ENCODE data around the gene BLTP3B. TPM values are rescaled to one million over a fixed set of nuclear protein-coding genes. Genes with fewer than 3 reads are reported as not detected.

BLTP3B gene
- total and polyA plus RNA-seq, 2 of the 13 experiments (the other 11 are each of a cell fraction or from before 2014, with no cell fraction given) = 15.6 to 24.4 TPM

- TF ChIP-seq AKNA (CRISPR knock-in tag; IDR thresholded peaks at IDR 0.05; ENCODE audit: borderline replicate concordance) (no peak), ZBTB42 (CRISPR knock-in tag; IDR thresholded peaks at IDR 0.05) (no peak), PHF5A (CRISPR knock-in tag; IDR thresholded peaks at IDR 0.05; ENCODE audit: low read depth, unreplicated experiment) (no peak), ZNF292 (CRISPR knock-in tag; IDR thresholded peaks at IDR 0.05; ENCODE audit: borderline replicate concordance, low read depth) (peak; percentile 30; the same call in 1 of the 2 replicates), ZNF674 (CRISPR knock-in tag; IDR thresholded peaks at IDR 0.05; ENCODE audit: low read depth) (no peak), ERF (CRISPR knock-in tag; IDR thresholded peaks at IDR 0.05) (no peak), KLF6 (CRISPR knock-in tag; IDR thresholded peaks at IDR 0.05) (no peak), NCOR1 (IDR thresholded peaks at IDR 0.05; ENCODE audit: borderline replicate concordance, low read length) (peak; percentile 63), ZMYM3 (CRISPR knock-in tag; IDR thresholded peaks at IDR 0.05) (peak; percentile 45), ATF2 (CRISPR knock-in tag; IDR thresholded peaks at IDR 0.05) (no peak), ZMYM4 (CRISPR knock-in tag; IDR thresholded peaks at IDR 0.05) (peak; percentile 49; the same call in 1 of the 2 replicates), HES4 (CRISPR knock-in tag; IDR thresholded peaks at IDR 0.05; ENCODE audit: borderline replicate concordance) (no peak), TARDBP (CRISPR knock-in tag; IDR thresholded peaks at IDR 0.05) (no peak), ATRX (CRISPR knock-in tag; IDR thresholded peaks at IDR 0.05; ENCODE audit: borderline replicate concordance) (no peak), NR2C2 (CRISPR knock-in tag; IDR thresholded peaks at IDR 0.05; ENCODE audit: borderline replicate concordance) (no peak), PHF20 (CRISPR knock-in tag; IDR thresholded peaks at IDR 0.05) (no peak), PAXIP1 (CRISPR knock-in tag; conservative IDR thresholded peaks at IDR 0.05) (0 out of 2 replicates have a peak, but pooled peaks have one; percentile 34), ZNF660 (CRISPR knock-in tag; IDR thresholded peaks at IDR 0.05; ENCODE audit: borderline replicate concordance, low read depth) (no peak), ZFY (CRISPR knock-in tag; IDR thresholded peaks at IDR 0.05) (no peak), SALL1 (CRISPR knock-in tag; IDR thresholded peaks at IDR 0.05) (peak; percentile 36; the same call in 1 of the 2 replicates), ZNF350 (CRISPR knock-in tag; IDR thresholded peaks at IDR 0.05; ENCODE audit: borderline replicate concordance, low read depth) (no peak), SOX5 (CRISPR knock-in tag; IDR thresholded peaks at IDR 0.05; ENCODE audit: borderline replicate concordance) (0 out of 2 replicates have a peak, but pooled peaks have one; percentile 26)
Observed at GRCh38 chr12:100145643-100146042, 3.0 kb upstream of the BLTP3B start (continued).

Measured in HepG2 (cell line).